Measurements from ENCODE around the gene TMX2.

The TMX2 gene

GRCh38 chr11:57771365-57771764 lies 59.0 kb downstream of the TMX2 start:
- no peak for DNase-seq

DNA sequence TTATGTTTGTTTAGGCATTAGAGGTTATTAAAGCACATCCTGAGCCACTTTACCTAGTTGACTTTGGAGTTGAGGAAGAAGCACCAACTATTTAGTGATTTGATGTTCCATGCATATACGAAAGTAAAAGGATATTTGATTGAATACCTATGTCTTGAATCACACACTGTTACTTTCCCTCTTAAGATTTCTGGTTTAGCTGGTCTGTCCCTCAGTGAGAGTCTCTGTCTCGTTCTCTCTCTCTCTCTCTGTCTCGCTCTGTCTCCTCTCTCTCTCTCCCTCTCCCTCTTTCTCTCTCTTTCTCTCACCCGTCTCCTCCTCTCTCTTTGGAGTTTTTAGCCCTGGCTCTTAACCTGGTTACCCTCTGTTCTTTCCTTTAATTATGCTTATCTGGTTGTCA lies 60.2 kb downstream of the TMX2 start:
- DNase-seq, result no peak

- DNase-seq, result no peak
Observed at GRCh38 chr11:57773026-57773598, 60.7 kb downstream of the TMX2 start.

DNA sequence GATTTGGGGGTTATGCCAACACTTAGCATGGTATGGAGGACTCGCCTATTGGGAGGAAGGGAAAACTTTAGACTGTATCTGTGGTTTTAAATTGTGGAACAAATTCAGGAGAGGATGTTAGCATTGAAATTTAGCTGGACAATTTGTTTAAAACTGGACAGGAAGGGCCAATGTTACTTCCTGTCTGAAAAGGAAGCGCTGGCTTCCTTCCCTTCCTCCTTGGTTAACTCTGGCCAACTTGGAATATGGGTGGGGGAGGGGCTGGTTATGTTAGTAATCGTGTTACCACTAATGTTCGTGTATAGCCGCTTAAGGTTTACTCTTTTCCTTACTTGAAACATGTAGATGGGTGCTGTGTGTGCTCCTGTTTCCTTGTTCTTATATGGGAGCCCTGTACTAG lies 63.1 kb downstream of the TMX2 start:
- DNase-seq, result no peak

DNA sequence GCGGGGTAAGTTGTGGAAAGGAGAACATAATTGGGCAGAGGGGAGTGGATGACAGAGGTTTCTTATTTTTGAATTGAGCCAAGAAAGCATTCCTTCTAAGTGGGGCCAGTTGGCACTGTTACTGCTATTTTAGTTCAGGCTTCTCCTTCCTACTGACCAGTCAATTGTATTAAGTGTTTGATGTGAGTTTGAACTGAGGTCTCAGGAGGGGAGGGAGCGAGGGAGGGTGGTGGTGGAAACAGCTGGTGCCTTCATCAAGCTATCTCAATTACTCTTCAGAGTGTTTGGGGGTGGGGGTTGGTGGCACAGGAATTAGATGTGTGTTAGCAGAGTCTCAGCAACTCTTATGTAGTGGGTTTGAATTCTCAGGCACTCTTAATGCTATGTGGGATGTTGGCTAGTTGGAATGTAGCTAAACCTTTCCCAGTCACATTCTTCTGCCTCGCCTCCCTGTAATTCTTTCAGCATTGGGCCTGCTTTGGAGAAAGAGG lies 63.7 kb downstream of the TMX2 start:
- DNase-seq, result no peak

DNA sequence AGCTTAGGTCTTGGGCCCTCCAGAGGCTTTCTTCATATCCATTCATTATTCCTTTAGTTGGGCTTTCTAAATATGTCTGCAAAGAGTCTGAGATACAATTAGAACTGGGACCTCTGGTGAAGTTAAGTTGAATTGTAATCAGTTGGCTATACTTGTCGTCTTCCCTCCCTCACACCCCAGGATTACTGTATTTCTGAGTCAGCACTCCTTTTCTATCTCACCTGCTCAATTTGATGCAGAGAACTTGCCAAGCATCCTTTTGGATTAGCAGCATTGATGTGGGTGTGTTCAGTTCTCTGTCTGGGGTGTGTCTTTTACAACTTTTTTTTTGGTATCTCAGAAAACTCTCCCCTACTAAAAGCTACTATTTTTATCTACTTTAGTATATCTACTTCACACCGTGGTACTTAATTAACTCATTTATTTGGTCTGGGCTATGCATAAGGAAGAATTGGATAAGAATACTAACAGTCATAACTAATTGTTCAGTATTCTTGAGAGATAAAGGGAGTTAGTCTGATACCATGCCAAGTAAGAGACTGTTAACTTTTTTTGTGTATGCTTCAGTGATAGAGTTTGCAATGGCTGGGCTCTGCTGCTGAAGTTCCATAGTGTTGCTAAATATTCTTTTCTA lies 64.3 kb downstream of the TMX2 start:
- DNase-seq, result no peak

GRCh38 chr11:57777969-57778317 lies 65.5 kb downstream of the TMX2 start:
- DNase-seq, result no peak

DNA sequence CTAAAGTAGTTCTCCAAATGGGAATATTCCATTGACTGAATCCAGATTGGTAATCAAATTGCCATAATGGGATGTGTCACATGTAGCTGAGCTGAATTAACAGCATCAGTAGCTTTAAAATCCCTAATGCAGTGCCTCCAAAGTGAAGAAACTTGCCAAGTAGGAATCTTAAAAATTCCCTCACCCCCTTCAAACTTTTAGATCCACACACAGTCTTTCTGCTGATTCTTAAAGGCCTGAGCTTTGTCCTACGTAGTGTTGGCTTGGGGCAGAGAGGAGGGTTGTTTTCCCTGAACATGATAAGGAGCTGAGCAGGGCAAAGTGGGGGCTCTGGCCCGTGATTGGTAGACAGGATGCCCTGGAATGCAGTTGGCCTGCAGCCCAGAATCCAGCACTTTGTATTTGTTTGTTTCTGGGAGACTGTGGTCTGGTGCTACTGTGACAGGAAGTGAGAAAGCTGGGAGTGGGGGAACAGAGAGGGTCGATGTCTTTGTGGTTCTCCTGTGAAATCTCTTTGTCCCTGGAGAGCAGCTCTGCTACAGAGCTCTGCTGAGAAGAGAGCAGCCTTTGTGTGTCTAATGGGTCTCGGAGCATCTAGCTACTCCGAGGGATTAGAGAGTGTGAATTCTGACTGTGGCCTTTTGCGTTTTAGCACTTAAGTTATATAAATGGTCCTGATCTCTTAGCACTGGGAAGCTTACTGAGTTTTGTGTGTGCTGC lies 66.1 kb downstream of the TMX2 start:
- DNase-seq, result no peak

- DNase-seq, result no peak
Observed at GRCh38 chr11:57779276-57779675, 66.9 kb downstream of the TMX2 start.

- no peak for DNase-seq
Observed at GRCh38 chr11:57781529-57781943, 69.1 kb downstream of the TMX2 start.

- no peak for DNase-seq
Observed at GRCh38 chr11:57785072-57785471, 72.7 kb downstream of the TMX2 start.

DNA sequence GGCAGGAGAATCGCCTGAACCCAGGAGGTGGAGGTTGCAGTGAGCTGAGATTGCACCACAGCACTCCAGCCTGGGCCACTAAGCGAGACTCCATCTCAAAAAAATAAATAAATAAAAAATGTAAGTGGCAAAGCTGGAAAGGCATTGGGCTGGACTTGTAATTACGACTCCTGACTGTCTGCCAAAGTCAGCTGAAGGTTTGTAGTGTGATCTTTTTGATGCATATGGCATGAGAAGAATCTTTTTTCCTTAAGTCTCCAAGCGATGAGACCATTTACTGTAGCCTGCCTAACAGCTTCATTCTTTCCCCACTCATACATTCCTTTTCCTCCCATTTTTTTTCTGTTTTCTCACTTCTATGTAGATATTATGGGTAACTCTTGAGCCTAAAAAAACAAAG lies 74.0 kb downstream of the TMX2 start:
- DNase-seq, result no peak

DNA sequence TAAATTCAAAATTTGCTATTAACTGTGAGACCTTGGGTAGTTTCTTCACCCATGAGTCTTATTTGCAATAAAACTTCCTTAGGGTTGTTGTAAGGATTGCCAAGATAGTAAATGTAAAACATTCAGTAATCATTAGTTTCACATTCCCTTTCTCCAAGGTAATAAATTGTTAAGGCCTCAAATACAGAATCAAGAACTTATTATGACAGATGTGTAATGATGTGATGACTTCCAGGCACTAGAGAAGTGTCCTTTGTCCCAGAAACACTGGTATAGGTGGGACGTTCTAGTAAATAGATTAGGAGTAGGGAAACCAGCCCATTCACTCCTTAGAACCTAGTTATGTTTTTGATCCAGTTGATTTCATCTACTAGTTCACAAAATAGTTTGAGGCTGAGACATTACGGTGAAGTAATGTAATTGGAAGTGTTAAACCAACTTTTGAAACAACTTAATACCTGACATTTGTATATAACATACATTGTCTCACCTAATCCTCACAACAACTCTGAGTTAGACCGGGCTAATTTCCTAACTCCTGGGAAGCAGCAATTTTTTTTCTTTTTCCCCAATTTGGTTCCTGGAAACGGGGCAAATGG lies 74.7 kb downstream of the TMX2 start:
- no peak for DNase-seq

DNA sequence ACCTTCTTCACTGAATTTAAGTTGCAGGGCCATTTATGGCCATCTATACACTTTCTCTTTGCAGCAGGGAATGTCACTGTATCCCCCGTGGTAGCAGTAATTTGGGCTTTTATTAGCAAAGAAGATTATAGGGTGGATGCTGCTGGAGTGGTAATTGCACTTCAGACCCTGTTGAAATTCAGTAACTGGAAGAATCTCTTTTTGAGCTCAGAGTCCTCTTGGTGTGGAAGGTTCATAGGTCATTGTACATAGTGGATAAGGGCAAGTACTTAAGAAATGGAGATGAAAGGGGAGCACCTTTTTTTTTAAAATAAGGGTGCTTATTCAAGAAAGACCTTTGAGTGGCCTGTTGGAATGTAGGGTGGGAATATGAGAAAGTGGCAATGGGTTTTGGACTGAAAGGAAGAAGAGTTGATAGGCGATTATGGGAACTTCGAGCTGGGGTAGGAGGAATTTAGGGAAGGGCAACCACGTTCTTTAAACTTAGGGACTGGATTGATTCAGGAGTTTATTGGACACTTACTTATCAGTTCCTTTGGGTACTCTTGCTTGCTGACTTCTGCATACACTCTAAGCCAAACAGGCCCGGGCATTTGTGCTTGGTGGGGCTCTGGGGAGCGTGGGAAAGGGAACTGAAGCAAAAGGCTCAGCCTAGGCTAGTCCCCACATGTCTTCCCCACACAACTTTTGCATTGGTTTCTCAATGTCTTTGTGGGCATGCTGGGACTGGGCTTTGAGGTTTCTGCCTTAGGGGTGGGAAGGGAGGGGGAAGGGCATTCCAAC lies 75.7 kb downstream of the TMX2 start:
- DNase-seq, result no peak

DNA sequence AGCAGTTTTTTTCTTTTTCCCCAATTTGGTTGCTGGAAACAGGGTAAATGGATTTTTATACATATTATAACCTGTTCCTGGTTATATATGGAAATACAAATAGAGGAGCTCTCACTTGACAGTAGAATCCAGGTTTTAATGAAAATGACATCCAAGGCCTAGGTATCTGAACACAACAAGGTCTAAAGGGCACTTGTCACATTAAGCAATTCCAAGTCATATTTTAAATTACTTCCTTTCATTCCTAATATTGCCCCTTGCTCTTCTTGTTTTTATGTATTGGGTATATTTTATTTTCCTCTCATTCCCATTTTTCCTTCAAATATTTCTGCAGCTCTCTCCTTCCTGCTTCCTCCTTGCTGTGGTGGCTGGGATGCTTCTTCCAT lies 76.3 kb downstream of the TMX2 start:
- no peak for DNase-seq
